ENCODE measurements around the gene FUOM. TPM values are rescaled to one million over a fixed set of nuclear protein-coding genes. Genes with fewer than 3 reads are reported as not detected.
A peak's percentile ranks its signal among the peaks of the same experiment; 100 is the strongest.

Gene FUOM
- total RNA-seq, 1 experiment from 2014 or later, result 16.0 TPM

DNA sequence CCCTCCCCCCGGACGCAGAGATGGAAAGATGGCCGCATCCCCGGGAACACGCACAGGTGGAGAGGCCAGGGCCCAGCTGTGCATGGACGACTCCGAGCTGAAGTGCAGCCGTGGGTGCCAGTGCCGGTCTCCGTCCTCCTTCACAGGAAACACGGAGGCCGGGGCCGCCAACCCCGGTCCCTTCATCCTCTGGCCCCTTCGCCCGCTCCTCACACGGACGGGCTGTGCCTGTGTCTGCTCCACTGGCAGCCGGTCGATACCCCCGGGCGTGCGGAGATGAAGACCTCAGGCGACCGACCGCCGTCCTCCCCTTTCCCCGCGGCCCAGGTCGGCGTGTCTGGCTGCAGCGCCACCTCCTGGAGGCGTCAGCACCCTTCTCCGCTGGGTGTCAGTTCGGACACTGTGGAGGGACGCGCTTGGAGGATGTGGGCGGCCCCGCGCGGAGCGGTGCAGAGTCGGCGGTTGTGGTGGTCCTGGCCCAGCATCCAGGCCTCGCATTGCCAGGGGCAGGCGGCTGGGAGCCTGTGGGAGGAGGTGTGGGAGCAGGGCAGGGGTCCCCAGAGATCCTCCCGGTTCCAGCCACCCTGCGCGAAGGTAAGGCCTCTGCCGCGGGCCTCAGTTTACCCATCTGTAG lies 39.2 kb downstream of the FUOM start:
- ChIA-PET POLR2A (ENCODE audit: low non-redundant PET) (no interaction called here), CTCF (no interaction called here)
- no peaks in the 10 kb centered on the region for H3K9me3 ChIP-seq (ENCODE audit: low read depth, low read length, poor library complexity, severe bottlenecking)
- no TSS peak for BruUV-seq (replicated peaks)
- peak overlapping the region; percentile 49 for H3K4me3 ChIP-seq (ENCODE audit: low read depth, low read length, poor library complexity, severe bottlenecking)
- H3K27ac ChIP-seq (ENCODE audit: low read depth, low read length, poor library complexity, severe bottlenecking), result no peak overlapping the region
- no peaks in the 10 kb centered on the region for H3K4me1 ChIP-seq (ENCODE audit: insufficient read depth, low read length, poor library complexity, severe bottlenecking)
- no peak for TF ChIP-seq EZH2 (IDR thresholded peaks at IDR 0.05; ENCODE audit: borderline replicate concordance, low read depth, low read length, poor library complexity, severe bottlenecking)
- TF ChIP-seq, protein P1, sequence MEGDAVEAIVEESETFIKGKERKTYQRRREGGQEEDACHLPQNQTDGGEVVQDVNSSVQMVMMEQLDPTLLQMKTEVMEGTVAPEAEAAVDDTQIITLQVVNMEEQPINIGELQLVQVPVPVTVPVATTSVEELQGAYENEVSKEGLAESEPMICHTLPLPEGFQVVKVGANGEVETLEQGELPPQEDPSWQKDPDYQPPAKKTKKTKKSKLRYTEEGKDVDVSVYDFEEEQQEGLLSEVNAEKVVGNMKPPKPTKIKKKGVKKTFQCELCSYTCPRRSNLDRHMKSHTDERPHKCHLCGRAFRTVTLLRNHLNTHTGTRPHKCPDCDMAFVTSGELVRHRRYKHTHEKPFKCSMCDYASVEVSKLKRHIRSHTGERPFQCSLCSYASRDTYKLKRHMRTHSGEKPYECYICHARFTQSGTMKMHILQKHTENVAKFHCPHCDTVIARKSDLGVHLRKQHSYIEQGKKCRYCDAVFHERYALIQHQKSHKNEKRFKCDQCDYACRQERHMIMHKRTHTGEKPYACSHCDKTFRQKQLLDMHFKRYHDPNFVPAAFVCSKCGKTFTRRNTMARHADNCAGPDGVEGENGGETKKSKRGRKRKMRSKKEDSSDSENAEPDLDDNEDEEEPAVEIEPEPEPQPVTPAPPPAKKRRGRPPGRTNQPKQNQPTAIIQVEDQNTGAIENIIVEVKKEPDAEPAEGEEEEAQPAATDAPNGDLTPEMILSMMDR (conservative IDR thresholded peaks at IDR 0.05; ENCODE audit: low read depth, low read length), result peak; percentile 94
- DNase-seq (ENCODE audit: low spot score), result peak; percentile 85
- intact Hi-C loops (cut with micrococcal nuclease; ENCODE audit: unreplicated experiment), result no loop called here
- no peaks in the 10 kb centered on the region for H3K27me3 ChIP-seq (replicated peaks; ENCODE audit: insufficient read depth, low read depth, low read length, poor library complexity)
- no peaks in the 10 kb centered on the region for H3K36me3 ChIP-seq (ENCODE audit: insufficient read depth, low read length, poor library complexity, severe bottlenecking)

DNA sequence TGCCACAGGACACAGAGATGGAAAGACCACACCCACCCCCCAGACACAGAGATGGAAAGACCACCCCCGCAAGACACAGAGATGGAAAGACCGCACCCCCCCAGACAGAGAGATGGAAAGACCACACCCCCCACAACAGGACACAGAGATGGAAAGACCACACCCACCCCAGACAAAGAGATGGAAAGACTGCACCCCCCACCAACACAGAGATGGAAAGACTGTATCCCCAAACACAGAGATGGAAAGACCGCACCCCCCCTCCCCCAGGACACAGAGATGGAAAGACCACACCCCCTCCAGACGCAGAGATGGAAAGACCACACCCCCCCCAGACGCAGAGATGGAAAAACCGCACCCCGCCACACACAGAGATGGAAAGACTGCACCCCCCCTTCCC lies 41.1 kb downstream of the FUOM start:
- no peak for TF ChIP-seq EZH2 (IDR thresholded peaks at IDR 0.05; ENCODE audit: borderline replicate concordance, low read depth, low read length, poor library complexity, severe bottlenecking)
- TF ChIP-seq, protein P1 (conservative IDR thresholded peaks at IDR 0.05; ENCODE audit: low read depth, low read length), result no peak
- no peaks in the 10 kb centered on the region for H3K27me3 ChIP-seq (replicated peaks; ENCODE audit: insufficient read depth, low read depth, low read length, poor library complexity)
- H3K9me3 ChIP-seq (ENCODE audit: low read depth, low read length, poor library complexity, severe bottlenecking), result no peaks in the 10 kb centered on the region
- no peaks in the 10 kb centered on the region for H3K36me3 ChIP-seq (ENCODE audit: insufficient read depth, low read length, poor library complexity, severe bottlenecking)
- no TSS peak for BruUV-seq (replicated peaks)
- no peak overlapping the region for H3K4me3 ChIP-seq (ENCODE audit: low read depth, low read length, poor library complexity, severe bottlenecking)
- ChIA-PET POLR2A (ENCODE audit: low non-redundant PET) (no interaction called here), CTCF (no interaction called here)
- H3K4me1 ChIP-seq (ENCODE audit: insufficient read depth, low read length, poor library complexity, severe bottlenecking), result no peaks in the 10 kb centered on the region
- DNase-seq (ENCODE audit: low spot score), result no peak
- H3K27ac ChIP-seq (ENCODE audit: low read depth, low read length, poor library complexity, severe bottlenecking), result no peak overlapping the region
- intact Hi-C loops (cut with micrococcal nuclease; ENCODE audit: unreplicated experiment), result no loop called here

DNA sequence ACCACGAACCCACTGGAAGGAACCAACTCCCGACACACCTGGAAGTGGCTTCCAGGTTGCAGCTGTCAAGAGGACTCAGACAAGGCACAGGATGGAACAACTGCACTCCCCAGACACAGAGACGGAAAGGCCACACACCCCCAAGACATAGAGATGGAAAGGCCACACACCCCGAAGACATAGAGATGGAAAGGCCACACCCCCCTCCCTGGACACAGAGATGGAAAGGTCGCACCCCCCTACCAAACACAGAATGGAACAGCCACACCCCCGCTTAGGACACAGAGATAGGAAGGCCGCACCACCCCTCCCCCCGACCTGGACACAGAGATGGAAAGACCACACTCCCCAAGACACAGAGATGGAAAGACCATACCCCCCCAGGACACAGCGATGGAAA lies 41.6 kb downstream of the FUOM start:
- DNase-seq (ENCODE audit: low spot score), result no peak

More for the DNA sequence above, 41.6 kb downstream of the FUOM start:
- no peaks in the 10 kb centered on the region for H3K4me1 ChIP-seq (ENCODE audit: insufficient read depth, low read length, poor library complexity, severe bottlenecking)
- TF ChIP-seq, protein P1 (conservative IDR thresholded peaks at IDR 0.05; ENCODE audit: low read depth, low read length), result no peak
- TF ChIP-seq EZH2 (IDR thresholded peaks at IDR 0.05; ENCODE audit: borderline replicate concordance, low read depth, low read length, poor library complexity, severe bottlenecking), result no peak
- intact Hi-C loops (cut with micrococcal nuclease; ENCODE audit: unreplicated experiment), result no loop called here
- H3K4me3 ChIP-seq (ENCODE audit: low read depth, low read length, poor library complexity, severe bottlenecking), result no peak overlapping the region
- ChIA-PET POLR2A (ENCODE audit: low non-redundant PET) (no interaction called here), CTCF (interaction anchor here (0.7 kb wide), 1 partner anchor 13 kb away, joined by 3 read pairs; no protein-coding TSS in a partner anchor)
- H3K27ac ChIP-seq (ENCODE audit: low read depth, low read length, poor library complexity, severe bottlenecking), result no peak overlapping the region
- no TSS peak for BruUV-seq (replicated peaks)
- H3K9me3 ChIP-seq (ENCODE audit: low read depth, low read length, poor library complexity, severe bottlenecking), result no peaks in the 10 kb centered on the region
- H3K36me3 ChIP-seq (ENCODE audit: insufficient read depth, low read length, poor library complexity, severe bottlenecking), result peaks cover under 1% of the 10 kb centered on the region
- no peaks in the 10 kb centered on the region for H3K27me3 ChIP-seq (replicated peaks; ENCODE audit: insufficient read depth, low read depth, low read length, poor library complexity)

Measured in A673 (cell line).